Ectodermal cell (in vitro differentiated cells): Measurements from ENCODE around the gene SPR.
"Not testable (repeated sequence)": the region's sequence is repeated elsewhere in the genome, so short reads cannot be mapped to it uniquely, and the experiment has no call there.

Source experiments
- H3K27ac ChIP-seq: 2 replicates; pipeline ENCODE4 v1.7.0; 2013; ENCODE audit warnings: mild to moderate bottlenecking, low read depth, low read length; ENCODE audit not compliant: insufficient read depth, poor library complexity, severe bottlenecking
- H3K27me3 ChIP-seq: 2 replicates; pipeline ENCODE4 v1.7.0; 2013; ENCODE audit warnings: mild to moderate bottlenecking, low read length; ENCODE audit not compliant: insufficient read depth, control insufficient read depth, poor library complexity, severe bottlenecking
- H3K36me3 ChIP-seq: one replicate; pipeline ENCODE4 v1.7.0; 2013; ENCODE audit warnings: low read length; ENCODE audit not compliant: control insufficient read depth, insufficient read depth
- H3K4me1 ChIP-seq: one replicate; pipeline ENCODE4 v1.7.0; 2013; ENCODE audit warnings: low read length; ENCODE audit not compliant: control insufficient read depth, insufficient read depth
- H3K4me3 ChIP-seq: 2 replicates; pipeline ENCODE4 v1.7.0; 2013; ENCODE audit warnings: low read depth, low read length, control low read depth; ENCODE audit not compliant: insufficient read depth
- H3K9me3 ChIP-seq: 2 replicates; pipeline ENCODE4 v1.7.0; 2013; ENCODE audit warnings: mild to moderate bottlenecking, low read length, moderate library complexity; ENCODE audit not compliant: control insufficient read depth
- WGBS, 2 experiments: methylation state at CpG; one replicate each; pipeline ENCODE4 v1.1.7; 2013; ENCODE audit warnings: missing lambda C conversion rate in 2 of 2; 5-methylcytosine and 5-hydroxymethylcytosine counted together

The SPR gene

DNA sequence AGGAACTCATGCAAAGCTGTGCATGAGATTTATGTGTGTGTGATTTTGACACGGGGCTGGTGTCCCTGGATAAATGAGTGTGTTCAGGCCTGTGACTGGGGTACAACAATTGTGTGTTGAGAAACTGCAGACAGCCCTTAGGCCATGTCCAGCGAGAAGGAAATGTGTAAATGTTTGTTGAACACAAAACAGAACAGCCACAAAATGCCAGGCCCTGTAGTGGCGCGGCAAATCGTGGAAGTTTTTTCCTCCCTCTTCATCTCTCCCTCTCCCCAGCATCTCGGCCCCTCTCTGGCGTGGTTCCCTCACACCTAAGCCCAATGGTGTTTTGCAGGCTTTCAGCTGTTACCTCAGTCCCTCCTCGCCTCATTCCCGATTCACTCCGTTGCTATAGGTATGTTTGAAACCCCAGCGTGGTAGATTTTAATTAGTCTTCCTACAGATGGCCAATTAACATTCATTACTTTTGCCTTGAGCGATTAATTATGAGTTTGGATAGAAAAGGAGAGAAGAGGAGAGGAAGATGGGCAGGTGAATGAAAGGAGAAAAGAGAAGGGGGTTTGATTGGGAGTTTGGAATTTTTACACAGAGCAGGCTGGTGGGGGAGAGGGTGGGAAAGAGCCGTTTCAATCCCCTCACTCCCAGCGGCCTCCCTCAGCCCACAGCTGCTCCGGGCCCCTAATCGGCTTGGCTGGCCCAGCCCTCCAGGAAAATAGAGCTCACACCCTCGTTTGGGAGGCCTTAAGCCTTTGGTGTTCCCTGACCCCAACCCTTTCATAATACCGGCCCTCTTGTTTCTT, 10.8 kb downstream of the SPR start:
- Histone ChIP-seq H3K4me1 (peaks cover 11% of the 10 kb centered on the region), H3K27me3 (peaks cover 52% of the 10 kb centered on the region), H3K27ac (no peak overlapping the region), H3K9me3 (no peaks in the 10 kb centered on the region), H3K4me3 (no peak overlapping the region), H3K36me3 (no peaks in the 10 kb centered on the region)
- WGBS, 2 experiments, result 68% methylated on average over 18 of the region's 18 CpGs

- H3K27ac ChIP-seq, result no peak overlapping the region
- H3K4me1 ChIP-seq, result peaks cover 11% of the 10 kb centered on the region
- no peaks in the 10 kb centered on the region for H3K9me3 ChIP-seq
- peaks cover 58% of the 10 kb centered on the region for H3K27me3 ChIP-seq
- no peaks in the 10 kb centered on the region for H3K36me3 ChIP-seq
- 81 to 89% methylated on average over 2 of the region's 2 CpGs for WGBS, 2 experiments
- no peak overlapping the region for H3K4me3 ChIP-seq
Observed at GRCh38 chr2:72898585-72898906, 11.3 kb downstream of the SPR start.

DNA sequence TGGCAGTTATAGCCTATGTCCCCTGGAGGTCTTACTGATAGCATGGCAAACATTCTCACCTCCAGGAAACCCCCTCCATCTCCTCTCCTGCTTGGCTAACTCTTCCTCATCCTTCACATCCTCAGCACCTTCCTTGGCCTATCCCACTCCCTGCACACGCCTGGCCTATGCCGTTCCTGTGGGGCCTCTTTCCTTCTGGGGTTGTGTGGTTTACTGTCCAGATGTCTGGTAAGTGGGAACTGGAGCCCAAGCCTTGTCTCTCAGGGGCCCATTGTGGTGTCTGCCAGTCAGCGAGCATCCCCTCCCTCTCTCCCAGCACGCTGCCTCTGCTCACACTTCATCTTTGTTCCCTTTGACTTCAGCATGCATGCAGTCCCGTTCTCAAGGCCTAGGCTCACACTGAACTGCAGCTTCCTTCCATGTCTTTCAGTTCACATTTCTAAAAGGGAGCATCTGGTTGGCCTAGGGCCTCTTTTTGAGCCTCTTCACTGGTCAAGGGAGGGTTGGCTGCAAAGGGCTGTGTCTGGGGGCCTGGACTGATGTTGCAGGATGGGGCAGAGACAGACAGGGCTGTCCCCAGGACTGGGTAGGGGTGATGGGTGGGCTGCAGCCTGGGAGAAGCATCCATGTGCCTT, 13.1 kb downstream of the SPR start:
- no peaks in the 10 kb centered on the region for H3K36me3 ChIP-seq
- H3K9me3 ChIP-seq, result no peaks in the 10 kb centered on the region
- H3K4me1 ChIP-seq, result peaks cover 5% of the 10 kb centered on the region
- 81 to 86% methylated on average over 5 of the region's 5 CpGs for WGBS, 2 experiments
- no peak overlapping the region for H3K27ac ChIP-seq
- peaks cover 55% of the 10 kb centered on the region for H3K27me3 ChIP-seq
- H3K4me3 ChIP-seq, result no peak overlapping the region

GRCh38 chr2:72901426-72901825, 14.2 kb downstream of the SPR start:
- no peak overlapping the region for H3K4me3 ChIP-seq
- no peaks in the 10 kb centered on the region for H3K36me3 ChIP-seq
- peaks cover 55% of the 10 kb centered on the region for H3K27me3 ChIP-seq
- WGBS, 2 experiments, result 82 to 84% methylated on average over 3 of the region's 3 CpGs
- H3K27ac ChIP-seq, result no peak overlapping the region
- no peaks in the 10 kb centered on the region for H3K9me3 ChIP-seq
- H3K4me1 ChIP-seq, result peaks cover 3% of the 10 kb centered on the region

DNA sequence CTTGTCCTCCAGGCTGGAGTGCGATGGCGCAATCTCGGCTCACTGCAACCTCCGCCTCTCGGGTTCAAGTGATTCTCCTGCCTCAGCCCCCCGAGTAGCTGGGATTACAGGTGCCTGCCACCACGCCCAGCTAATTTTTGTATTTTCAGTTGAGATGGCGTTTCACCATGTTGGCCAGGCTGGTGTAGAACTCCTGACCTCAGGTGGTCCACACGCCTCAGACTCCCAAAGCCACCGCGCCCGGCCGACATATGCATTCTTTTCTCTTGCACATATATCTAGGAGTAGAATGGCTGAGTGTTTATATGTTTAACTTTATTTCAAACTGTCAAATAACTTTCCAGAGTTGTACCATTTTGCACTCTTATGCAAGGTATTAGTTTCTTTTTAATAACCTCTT, 20.2 kb downstream of the SPR start:
- whole genome bisulfite sequencing, 2 experiments, result 93 to 94% methylated on average over 13 of the region's 13 CpGs
- H3K27me3 ChIP-seq, result peaks cover 78% of the 10 kb centered on the region
- H3K36me3 ChIP-seq, result not testable (repeated sequence)

GRCh38 chr2:72908741-72909140, 21.5 kb downstream of the SPR start:
- Histone ChIP-seq H3K4me3 (no peak overlapping the region), H3K4me1 (peaks cover 4% of the 10 kb centered on the region), H3K9me3 (no peaks in the 10 kb centered on the region), H3K27me3 (peaks cover 83% of the 10 kb centered on the region), H3K36me3 (no peaks in the 10 kb centered on the region), H3K27ac (no peak overlapping the region)
- WGBS, 2 experiments, result 71% methylated on average over 3 of the region's 3 CpGs; no CpG with 5 or more reads in 1 of the 2 experiments

More for the DNA sequence above, 20.2 kb downstream of the SPR start:
- H3K9me3 ChIP-seq, H3K4me1 ChIP-seq, H3K27ac ChIP-seq, H3K4me3 ChIP-seq: not testable (repeated sequence)

DNA sequence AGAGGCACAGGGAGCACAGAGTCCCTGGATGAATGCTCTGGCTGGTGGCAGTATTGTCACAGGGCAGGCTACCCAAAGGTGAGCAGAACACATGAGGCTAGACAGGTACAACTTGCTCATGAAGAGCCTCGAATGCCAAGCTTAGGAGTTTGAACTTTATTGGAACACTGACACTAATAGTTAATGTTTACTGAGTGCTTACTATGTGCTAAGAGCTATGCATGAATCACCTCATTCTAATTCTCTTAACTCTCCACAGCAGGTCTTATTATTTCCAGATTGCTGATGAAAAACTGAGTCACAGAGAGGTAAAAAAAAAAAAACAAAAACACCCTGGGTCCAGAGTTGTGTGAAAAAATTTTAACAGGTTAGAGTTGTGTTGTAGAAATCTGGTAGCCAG, 24.0 kb downstream of the SPR start:
- H3K9me3 ChIP-seq, result no peaks in the 10 kb centered on the region
- H3K27me3 ChIP-seq, result peaks cover 88% of the 10 kb centered on the region
- 63 to 75% methylated on average over 1 of the region's 1 CpG for WGBS, 2 experiments
- H3K36me3 ChIP-seq, result no peaks in the 10 kb centered on the region
- H3K27ac ChIP-seq, result no peak overlapping the region
- H3K4me3 ChIP-seq, result no peak overlapping the region
- H3K4me1 ChIP-seq, result peaks cover 20% of the 10 kb centered on the region

DNA sequence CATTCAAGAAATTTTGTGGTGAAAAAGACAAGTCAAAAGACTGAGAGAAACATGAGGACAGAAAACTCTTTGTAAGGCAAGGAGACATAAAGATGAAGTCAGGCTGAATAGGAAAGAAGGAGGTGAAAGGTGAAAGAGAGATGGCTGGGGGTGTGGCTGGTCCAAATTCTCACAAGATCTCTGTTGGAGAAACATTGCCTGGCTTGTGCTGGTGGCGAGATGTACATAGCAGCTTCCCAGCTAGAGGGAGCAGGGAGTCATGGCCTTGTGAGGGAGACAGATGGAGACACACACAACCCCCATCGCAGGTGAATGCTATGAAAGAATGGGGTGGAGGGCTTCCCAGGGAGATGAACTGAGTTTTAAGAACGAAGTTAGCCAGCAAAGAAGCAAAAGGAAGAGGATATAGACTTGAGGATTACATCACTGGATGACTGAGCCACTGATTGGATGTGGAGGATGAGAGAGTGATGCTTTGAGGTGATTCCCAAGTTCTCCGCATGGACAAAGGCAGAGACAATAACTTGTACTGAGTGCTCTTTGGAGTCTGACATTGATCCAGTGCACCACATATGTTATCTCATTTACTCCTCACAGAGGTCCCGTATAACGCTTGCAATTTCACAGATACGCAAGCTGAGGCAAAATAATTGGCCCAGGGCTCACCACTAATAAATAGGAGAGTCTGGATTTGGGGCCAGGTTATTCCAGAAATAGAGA, 26.4 kb downstream of the SPR start:
- H3K9me3 ChIP-seq, result no peaks in the 10 kb centered on the region
- no peak overlapping the region for H3K4me3 ChIP-seq
- H3K36me3 ChIP-seq, result no peaks in the 10 kb centered on the region
- H3K27ac ChIP-seq, result no peak overlapping the region
- 24 to 27% methylated on average over 7 of the region's 7 CpGs for WGBS, 2 experiments
- H3K27me3 ChIP-seq, result peaks cover 99% of the 10 kb centered on the region
- H3K4me1 ChIP-seq, result peaks cover 31% of the 10 kb centered on the region

DNA sequence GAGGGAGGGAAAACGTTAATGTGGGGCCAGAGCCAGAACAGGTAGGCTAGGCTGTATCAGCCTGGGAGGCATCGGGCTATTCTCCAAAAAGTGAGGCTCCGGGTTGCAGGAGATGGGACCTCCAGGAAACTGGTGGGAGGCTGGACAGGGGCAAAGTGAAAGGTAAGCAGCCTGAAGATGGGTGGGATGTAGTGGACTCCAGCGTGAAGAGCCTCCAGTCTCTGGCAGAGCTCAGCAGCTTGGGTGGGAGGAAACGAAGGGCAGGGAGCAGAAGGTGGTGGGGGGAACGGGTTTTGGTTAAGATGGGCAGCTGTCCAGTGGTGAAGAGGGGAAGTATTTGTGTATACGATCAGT, 27.0 kb downstream of the SPR start:
- Histone ChIP-seq H3K4me1 (peaks cover 31% of the 10 kb centered on the region), H3K36me3 (no peaks in the 10 kb centered on the region), H3K9me3 (no peaks in the 10 kb centered on the region), H3K4me3 (no peak overlapping the region), H3K27ac (no peak overlapping the region), H3K27me3 (peaks cover 100% of the 10 kb centered on the region)
- WGBS, 2 experiments, result 9 to 11% methylated on average over 7 of the region's 7 CpGs

GRCh38 chr2:72914589-72915319, 27.5 kb downstream of the SPR start:
- Histone ChIP-seq H3K27me3 (peaks cover 100% of the 10 kb centered on the region), H3K4me1 (peaks cover 31% of the 10 kb centered on the region), H3K9me3 (no peaks in the 10 kb centered on the region), H3K36me3 (no peaks in the 10 kb centered on the region), H3K27ac (no peak overlapping the region), H3K4me3 (peak overlapping the region; percentile 11)
- 2 to 3% methylated on average over 14 to 17 of the region's 17 CpGs for WGBS, 2 experiments
